ENCODE measurements around the gene HIVEP3.

DNA sequence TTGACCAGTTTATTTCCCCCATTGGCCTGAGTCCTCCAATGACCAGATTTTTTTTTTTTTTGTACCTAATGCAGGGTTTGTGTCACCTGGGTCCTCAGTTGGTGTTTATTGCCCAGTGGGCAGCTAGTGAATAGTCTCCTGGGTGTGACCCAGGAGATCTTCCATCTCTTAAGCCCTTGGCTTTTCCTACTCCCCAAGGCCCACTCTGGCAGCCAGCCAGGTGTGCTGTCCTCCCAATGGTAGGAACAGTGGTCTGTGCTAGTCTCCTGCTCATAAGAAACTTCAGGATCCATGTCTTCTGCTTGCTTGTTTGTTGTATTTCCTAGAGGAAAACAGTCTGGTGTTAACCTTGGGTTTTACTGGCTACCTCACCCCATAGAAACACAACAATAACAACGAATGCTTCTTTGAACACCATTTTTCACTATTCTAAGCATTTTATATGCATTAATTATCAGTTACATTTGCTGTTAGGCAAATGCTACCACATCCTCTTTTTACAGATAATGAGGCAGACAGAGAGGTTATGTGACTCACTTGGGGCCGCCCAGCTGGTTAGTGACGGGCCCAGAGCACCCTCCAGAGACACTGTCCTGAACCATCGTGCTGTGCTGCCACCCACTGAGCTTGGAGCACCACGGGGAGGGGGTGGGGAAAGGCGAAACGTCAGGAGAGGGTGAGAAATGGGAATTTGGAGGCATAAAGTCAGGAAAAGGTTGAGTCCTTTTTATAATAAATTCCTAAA lies 107.5 kb downstream of the HIVEP3 start:
- TF ChIP-seq POLR2AphosphoS5 (IDR thresholded peaks at IDR 0.05; ENCODE audit: low read depth, low read length), result no peak
- TF ChIP-seq POLR2A (IDR thresholded peaks at IDR 0.05; ENCODE audit: low read depth, low read length), result no peak
- TF ChIP-seq SPI1 (IDR thresholded peaks at IDR 0.05; ENCODE audit: low read depth, low read length), result peak; percentile 79
- TF ChIP-seq TAF1 (IDR thresholded peaks at IDR 0.05; ENCODE audit: low read depth, low read length), result no peak
- no peak for TF ChIP-seq POU2F2 (IDR thresholded peaks at IDR 0.05; ENCODE audit: low read depth, low read length)
- TF ChIP-seq PAX5 (IDR thresholded peaks at IDR 0.05; ENCODE audit: insufficient read depth, low read length, severe bottlenecking), result no peak

Measured in GM12891 (cell line).